PFSK-1 (cell line): ENCODE measurements around the gene GLRA1.

Source experiments
- FOXP2 ChIP-seq: optimal IDR thresholded peaks from 2 replicates; pipeline ENCODE3; 2011; ENCODE audit warnings: borderline replicate concordance, control low read depth, inconsistent platforms; ENCODE audit not compliant: insufficient read depth; ENCODE audit errors: extremely low read length, extremely low read depth
- POLR2AphosphoS5 ChIP-seq: IDR thresholded peaks from 2 replicates; pipeline ENCODE4 v1.6.1; 2012; ENCODE audit warnings: low read depth, mild to moderate bottlenecking, control low read depth, low read length, moderate library complexity
- SIN3A ChIP-seq: IDR thresholded peaks from 2 replicates; pipeline ENCODE4 v1.6.1; 2012; ENCODE audit warnings: mild to moderate bottlenecking, low read length, moderate library complexity, borderline replicate concordance; ENCODE audit not compliant: insufficient read depth
- TAF1 ChIP-seq: IDR thresholded peaks from 2 replicates; pipeline ENCODE4 v1.6.1; 2012; ENCODE audit warnings: low read length, control low read depth, borderline replicate concordance; ENCODE audit not compliant: insufficient read depth
- TF ChIP-seq, protein P1 (sequence below), 2 experiments: IDR thresholded peaks; 2 replicates each; pipeline versions ENCODE4 v1.6.1 to v1.8.0; 2011 to 2012; ENCODE audit warnings: low read depth in 2 of 2, low read length in 2 of 2, control low read depth in 1 of 2, inconsistent platforms in 1 of 2, mild to moderate bottlenecking in 1 of 2, moderate library complexity in 1 of 2; ENCODE audit not compliant: insufficient read depth in 1 of 2

- no peak for TF ChIP-seq POLR2AphosphoS5
- TF ChIP-seq TAF1, result no peak
- TF ChIP-seq, protein P1, sequence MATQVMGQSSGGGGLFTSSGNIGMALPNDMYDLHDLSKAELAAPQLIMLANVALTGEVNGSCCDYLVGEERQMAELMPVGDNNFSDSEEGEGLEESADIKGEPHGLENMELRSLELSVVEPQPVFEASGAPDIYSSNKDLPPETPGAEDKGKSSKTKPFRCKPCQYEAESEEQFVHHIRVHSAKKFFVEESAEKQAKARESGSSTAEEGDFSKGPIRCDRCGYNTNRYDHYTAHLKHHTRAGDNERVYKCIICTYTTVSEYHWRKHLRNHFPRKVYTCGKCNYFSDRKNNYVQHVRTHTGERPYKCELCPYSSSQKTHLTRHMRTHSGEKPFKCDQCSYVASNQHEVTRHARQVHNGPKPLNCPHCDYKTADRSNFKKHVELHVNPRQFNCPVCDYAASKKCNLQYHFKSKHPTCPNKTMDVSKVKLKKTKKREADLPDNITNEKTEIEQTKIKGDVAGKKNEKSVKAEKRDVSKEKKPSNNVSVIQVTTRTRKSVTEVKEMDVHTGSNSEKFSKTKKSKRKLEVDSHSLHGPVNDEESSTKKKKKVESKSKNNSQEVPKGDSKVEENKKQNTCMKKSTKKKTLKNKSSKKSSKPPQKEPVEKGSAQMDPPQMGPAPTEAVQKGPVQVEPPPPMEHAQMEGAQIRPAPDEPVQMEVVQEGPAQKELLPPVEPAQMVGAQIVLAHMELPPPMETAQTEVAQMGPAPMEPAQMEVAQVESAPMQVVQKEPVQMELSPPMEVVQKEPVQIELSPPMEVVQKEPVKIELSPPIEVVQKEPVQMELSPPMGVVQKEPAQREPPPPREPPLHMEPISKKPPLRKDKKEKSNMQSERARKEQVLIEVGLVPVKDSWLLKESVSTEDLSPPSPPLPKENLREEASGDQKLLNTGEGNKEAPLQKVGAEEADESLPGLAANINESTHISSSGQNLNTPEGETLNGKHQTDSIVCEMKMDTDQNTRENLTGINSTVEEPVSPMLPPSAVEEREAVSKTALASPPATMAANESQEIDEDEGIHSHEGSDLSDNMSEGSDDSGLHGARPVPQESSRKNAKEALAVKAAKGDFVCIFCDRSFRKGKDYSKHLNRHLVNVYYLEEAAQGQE (IDR thresholded peaks at IDR 0.05; ENCODE audit: insufficient read depth in 1 of 2, low read depth in 2 of 2, low read length in 2 of 2), result no peak
- no peak for TF ChIP-seq FOXP2
- no peak for TF ChIP-seq SIN3A
Observed at GRCh38 chr5:151880324-151880723, 44.3 kb downstream of the GLRA1 start.
